GM19324 (cell line): Measurements from ENCODE around the gene CCDC117.
A peak's percentile ranks its signal among the peaks of the same experiment; 100 is the strongest.
"Not testable (repeated sequence)": the region's sequence is repeated elsewhere in the genome, so short reads cannot be mapped to it uniquely, and the experiment has no call there.

Experiments used
- ATAC-seq: cut with Tn5 transposase; IDR thresholded peaks from one replicate; pipeline ENCODE4 v1.9.1; 2021; ENCODE audit warnings: mild to moderate bottlenecking, moderate library complexity; ENCODE audit not compliant: unreplicated experiment, low FRiP score

CCDC117 gene, protein sequence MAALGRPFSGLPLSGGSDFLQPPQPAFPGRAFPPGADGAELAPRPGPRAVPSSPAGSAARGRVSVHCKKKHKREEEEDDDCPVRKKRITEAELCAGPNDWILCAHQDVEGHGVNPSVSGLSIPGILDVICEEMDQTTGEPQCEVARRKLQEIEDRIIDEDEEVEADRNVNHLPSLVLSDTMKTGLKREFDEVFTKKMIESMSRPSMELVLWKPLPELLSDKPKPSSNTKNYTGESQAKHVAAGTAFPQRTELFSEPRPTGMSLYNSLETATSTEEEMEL

DNA sequence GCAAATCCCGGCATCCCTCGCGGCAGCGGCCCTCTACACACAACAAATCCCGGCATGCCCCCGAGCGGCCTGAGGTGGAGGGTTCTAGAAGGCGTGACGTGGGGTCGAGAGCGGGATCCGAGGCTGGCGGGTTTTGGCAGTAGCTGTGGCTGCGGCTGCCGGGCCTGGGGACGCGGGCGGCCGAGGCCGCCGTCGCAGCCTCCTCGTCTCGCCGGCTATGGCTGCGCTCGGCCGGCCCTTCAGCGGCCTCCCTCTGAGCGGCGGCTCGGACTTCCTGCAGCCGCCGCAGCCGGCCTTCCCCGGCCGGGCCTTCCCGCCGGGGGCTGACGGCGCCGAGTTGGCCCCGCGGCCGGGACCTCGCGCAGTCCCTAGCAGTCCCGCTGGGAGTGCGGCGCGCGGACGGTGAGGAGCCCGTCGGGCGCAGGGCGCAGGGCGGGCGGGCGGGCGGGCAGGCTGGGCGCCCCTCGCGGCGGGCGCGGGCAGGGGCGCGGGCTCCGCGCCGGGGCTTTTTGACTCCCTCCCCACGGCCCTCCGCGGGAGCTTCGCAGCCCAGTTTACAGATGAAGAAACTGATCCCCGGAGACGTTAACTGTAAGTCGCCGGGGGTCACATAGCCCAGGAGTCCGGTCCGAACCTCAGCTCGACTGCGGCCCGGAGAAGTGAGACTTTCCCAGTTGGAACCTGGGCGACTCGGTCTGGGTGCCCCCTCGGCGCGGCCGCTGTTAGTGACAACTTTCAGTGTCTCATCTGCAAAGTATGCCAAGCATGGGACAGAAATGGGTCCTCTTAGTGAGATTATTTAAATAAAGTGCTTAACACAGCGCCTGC, at the start of gene CCDC117:
TSS of gene CCDC117 (plus strand) at position 63 of the 828 bp plus-strand sequence. CDS start at position 218, 155 bp downstream.
- ATAC-seq = peak; percentile 88

- ATAC-seq = no peak
Observed at GRCh38 chr22:28728002-28728401, 44.5 kb upstream of the CCDC117 start.

- ATAC-seq = no peak
Observed at GRCh38 chr22:28728621-28729313, 43.7 kb upstream of the CCDC117 start.

DNA sequence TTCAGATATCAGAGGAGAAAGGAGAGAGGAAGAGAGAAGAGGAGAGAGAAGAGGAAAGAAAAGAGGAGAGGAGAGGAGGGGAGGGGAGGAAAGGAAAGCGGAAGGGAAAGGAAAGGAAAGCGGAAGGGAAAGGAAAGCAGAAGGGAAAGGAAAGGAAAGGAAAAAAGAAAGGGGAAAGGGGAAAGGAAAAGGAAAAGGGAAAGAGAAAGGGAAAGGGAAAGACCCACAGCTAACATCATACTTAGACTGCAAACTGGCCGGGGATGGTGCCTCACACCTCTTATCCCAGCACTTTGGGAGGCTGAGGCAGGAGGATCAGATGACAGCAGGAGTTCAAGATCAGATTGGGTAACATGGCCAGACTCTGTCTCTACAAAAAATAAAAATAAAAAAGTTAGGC, 42.3 kb upstream of the CCDC117 start:
- ATAC-seq = no peak

DNA sequence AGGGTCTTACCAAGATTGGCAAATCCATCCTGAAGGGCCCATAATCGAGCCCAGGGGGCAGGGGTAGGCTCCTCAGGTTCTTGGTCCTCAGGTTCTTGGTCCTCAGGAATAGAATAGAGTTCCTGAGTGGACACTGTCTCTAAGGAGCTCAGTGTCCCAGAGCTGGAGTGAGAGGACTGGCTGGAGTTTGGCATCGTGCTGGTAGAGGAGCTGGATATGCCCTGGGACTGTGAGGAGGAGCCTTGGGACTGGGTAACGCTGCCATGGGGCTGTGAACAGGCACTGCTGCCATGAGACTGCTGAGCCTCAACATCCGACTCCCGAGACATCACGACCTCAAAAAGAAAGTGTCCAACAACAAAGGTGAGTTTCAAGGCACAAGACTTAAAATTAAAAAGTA, 38.1 kb upstream of the CCDC117 start:
- ATAC-seq = no peak

GRCh38 chr22:28736301-28737155, 36.0 kb upstream of the CCDC117 start:
- no peak for ATAC-seq

DNA sequence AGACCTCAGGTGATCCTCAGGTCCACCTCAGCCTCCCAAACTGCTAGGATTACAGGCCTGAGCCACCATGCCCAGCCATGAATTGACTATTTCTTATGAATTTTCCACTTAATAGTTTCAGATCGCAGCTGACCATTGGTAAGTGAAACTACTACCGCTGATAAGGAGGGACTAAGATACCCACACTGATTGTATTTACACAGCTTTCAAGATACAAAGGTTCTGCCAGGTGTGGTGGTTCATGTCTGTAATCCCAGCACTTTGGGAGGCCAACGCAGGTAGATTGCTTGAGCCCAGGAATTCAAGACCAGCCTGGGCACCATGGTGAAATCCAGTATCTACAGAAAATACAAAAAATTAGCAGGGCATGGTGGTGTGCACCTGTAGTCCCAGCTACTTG, 34.8 kb upstream of the CCDC117 start:
- ATAC-seq = no peak

DNA sequence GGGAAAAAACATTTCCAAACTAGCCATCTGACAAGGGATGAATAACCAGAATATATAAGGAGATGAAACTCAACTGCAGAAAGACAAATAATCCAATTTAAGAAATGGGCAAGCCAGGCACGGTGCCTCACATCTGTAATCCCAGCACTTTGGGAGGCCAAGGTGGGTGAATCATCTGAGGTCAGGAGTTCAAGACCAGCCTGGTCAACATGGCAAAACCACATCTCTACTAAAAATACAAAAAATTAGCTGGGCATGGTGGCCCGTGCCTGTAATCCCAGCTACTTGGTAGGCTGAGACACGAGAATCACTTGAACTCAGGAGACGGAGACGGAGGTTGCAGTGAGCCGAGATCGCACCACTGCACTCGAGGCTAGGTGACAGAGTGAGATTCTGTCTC, 33.6 kb upstream of the CCDC117 start:
- ATAC-seq = not testable (repeated sequence)

DNA sequence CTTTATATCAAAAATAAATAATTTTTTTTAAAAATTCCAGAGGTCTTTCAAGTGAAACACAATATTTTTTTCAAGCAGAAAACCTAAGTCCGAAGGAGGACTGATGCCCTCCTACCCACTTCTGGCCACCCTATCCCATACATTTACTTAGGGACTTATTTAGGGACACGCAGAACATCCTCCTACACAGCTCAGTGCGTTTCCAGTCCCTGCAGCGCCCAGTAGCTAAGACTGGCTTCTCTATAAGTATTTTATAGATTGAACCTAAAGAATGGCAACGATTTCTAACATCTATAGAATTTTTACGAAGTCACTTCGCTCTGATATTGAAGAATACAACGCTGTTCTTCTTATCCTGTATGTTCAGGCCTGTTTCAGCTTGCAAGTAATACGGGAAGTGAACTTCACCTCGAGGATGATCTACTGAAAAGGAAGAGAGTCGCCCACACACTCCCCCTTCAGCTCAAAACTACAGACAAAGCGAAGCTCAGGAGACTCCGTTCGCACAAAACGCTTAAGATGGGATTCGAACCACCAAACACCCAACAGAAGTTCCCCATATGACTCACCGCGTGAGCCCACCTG, 31.2 kb upstream of the CCDC117 start:
- ATAC-seq = no peak

DNA sequence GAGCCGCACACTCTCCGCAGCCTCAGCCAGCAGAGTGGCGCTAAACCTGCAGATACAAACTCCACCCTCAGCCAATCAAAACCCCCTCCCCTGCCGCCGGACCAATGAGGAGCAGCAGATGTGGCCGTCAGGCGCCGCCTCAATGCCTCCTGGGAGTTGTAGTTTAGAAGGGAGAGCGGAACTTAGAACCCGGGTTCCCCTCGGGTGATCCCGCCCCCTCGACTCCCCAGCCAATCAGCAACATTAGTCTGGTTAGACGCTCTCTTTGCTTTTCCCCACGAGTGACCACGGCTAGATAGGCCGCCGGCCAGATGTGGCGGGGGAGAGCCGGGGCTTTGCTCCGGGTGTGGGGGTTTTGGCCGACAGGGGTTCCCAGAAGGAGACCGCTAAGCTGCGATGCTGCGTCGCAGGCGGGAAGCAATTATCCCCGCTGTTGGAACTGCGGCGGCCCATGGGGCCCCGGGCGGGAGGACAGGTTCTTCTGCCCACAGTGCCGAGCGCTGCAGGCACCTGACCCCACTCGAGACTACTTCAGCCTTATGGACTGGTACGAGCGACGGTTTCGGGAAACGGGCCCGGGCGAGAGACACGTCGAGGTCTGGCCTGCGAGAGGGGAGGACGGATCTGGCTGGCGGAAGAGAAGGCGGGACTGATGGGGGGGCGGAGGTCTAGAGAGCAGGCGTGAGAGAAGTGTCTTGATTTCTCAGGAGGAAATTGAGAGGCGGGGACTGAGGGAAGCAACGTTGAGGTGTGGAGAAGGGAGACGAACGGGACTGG, 30.5 kb upstream of the CCDC117 start, which contains the start of the genes CHEK2 and HSCB:
TSS of gene CHEK2 (minus strand) at position 36 of the 777 bp plus-strand sequence. CDS start 7,099 bp downstream, outside the sequence.
TSS of gene HSCB (plus strand) at position 255 of the 777 bp plus-strand sequence. CDS start at position 312, 57 bp downstream.
- peak; percentile 94 for ATAC-seq

DNA sequence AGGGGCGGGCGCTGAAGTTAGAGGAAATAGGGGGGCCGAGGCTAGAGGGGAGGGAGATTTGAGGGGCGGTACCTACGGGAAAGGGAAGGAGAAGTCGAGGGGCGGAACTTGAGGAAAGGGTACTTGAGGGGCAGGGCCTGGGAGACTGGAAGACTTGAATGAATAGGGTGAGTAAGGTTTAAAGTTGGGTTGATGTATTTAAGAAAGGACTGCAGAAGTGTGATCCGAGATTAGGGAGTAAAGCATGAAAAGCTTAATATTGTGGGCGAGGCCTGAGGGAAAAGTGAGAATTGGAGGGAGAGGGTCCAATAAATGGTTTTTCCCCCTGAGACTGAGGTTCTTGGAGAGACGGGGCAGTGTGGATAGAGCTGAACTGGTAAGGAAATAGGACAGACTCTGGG, 29.9 kb upstream of the CCDC117 start:
- ATAC-seq = no peak

- ATAC-seq = no peak
Observed at GRCh38 chr22:28743852-28744251, 28.6 kb upstream of the CCDC117 start.

DNA sequence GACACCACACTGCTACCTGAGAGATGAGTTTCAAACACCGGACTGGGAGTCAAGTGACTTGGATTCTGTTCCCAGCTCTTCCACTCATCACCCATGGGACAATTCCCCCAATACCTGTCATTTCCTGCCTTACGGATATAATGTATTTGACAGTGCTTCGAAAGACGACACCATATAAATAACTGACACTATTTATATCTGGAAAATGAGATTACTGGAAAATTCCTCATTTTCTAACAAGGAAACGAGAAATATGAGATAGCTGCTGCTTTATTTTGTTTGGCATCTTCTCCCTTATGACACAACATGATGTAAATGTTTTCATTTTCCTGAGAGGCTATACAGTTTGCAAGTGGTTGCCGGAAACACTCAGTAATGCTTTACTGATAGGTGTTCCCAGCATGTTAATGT, 22.0 kb upstream of the CCDC117 start:
- ATAC-seq = no peak

DNA sequence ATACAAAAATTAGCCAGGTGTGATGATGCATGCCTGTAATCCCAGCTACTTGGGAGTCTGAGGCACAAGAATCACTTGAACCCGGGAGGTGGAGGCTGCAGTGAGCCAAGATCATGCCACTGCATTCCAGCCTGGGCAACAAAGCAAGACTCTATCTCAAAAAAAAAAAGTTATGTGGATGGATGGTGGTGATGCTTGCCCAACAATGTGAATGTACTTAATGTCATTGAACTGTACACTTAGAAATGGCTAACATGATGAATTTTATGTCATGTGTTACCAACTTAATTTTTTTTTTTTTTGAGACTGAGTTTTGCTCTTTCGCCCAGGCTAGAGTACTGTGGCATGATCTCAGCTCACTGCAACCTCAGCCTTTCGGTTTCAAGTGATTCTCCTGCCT, 18.0 kb upstream of the CCDC117 start:
- ATAC-seq = not testable (repeated sequence)

DNA sequence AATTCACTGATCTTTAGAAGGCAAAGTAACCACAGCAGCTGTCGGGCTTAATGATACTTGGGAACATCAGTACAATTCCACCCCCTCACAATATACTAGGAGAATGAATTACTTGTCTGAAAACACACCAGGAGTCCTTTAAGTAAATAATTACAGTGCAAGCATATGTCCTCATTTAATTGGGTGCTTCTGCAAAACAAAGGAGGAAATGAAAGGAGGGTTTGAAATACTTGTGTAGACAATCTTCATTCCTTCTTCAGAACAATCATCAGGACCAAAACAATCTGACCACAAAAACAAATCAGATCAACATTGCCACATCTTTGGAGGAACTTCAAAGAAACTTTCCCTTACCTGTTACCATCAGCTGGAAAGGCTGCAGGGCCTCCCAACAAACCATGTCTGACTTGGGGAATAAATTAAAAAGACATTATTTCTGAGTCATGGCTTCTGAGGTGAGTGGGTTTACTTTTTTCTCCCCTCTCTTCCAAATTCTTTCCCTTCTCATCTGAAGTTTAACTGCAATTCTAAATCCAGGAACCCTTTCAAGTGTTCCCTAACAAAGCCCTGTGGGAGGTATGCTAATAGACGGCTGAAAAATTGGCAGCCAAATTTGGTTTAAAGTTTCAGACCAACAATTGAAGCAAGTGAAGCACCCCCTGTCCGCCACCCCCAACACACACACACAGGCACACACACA, 12.5 kb upstream of the CCDC117 start:
- no peak for ATAC-seq

DNA sequence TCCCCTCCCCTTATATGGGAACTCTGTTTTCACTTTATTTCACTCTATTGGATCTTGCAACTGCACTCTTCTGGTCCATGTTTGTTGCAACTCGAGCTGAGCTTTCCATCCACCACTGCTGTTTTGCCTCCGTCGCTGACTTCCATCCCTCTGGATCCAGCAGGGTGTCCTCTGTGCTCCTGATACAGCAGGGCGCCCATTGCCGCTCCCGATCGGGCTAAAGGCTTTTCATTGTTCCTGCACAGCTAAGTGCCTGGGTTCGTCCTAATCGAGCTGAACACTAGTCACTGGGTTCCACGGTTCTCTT, 11.1 kb upstream of the CCDC117 start:
- ATAC-seq = no peak

DNA sequence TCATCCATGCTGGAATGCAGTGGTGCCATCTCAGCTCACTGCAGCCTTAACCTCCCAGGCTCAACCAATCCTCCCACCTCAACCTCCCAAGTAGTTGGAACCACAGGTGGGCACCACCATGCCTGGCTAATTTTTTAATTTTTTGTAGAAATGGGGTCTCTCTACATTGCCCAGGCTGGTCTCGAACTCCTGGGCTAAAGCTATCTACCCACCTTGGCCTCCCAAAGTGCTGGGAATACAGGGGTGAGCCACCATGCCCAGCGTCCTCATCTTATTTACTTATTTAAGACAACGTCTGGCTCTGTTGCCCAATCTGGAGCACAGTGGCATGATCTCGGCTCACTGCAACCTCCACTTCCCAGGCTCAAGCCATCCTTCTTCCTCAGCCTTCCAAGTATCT, 10.5 kb upstream of the CCDC117 start:
- not testable (repeated sequence) for ATAC-seq

GRCh38 chr22:28766628-28767027, 5.9 kb upstream of the CCDC117 start:
- ATAC-seq = no peak
